ENCODE measurements around the gene CHST15.

The CHST15 gene

DNA sequence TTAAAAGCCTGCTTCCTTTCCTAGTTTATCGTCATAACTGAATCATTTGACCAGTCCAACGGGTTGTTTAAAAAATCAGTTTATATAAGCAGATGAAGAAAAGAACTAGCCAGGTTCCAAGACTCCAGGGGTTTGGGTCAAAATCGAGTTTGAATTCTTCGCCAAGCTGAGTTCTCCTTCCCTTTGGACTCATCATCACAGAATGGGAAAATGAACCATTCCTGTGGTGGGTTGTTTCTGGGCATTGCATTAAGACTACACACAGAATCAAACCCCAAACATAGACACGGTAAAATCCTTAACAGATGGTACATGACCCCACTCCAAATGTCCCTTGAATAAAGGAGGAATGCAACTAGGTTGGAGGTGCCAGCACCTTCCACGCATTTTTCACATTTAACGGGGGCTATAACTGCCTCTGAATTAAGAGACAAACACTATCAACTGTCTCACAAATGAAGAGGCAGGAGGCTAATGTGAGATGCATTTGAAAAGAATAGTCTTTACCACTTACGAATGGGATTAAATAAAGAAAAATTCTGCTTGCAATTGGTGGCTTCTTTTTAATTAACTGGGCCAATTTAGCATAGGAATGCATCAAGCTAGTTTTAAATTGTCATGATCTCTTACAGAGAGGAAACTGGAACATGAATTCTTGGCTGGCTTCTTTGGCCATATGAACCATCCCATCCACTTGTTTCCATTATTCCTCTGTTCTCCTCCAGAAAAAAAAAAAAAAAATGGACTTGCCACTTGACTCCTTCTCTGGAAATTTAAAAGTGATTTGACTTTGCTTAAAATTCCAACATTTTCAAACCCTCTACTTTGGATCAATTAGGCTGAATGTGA lies 61.1 kb downstream of the CHST15 start:
- H3K36me3 ChIP-seq = no peaks in the 10 kb centered on the region
- H3K9me3 ChIP-seq = no peaks in the 10 kb centered on the region
- no peaks in the 10 kb centered on the region for H3K27me3 ChIP-seq
- DNase-seq = no peak
- no peak overlapping the region for H3K4me3 ChIP-seq (ENCODE audit: low read depth, low read length)
- TF ChIP-seq, protein P1, sequence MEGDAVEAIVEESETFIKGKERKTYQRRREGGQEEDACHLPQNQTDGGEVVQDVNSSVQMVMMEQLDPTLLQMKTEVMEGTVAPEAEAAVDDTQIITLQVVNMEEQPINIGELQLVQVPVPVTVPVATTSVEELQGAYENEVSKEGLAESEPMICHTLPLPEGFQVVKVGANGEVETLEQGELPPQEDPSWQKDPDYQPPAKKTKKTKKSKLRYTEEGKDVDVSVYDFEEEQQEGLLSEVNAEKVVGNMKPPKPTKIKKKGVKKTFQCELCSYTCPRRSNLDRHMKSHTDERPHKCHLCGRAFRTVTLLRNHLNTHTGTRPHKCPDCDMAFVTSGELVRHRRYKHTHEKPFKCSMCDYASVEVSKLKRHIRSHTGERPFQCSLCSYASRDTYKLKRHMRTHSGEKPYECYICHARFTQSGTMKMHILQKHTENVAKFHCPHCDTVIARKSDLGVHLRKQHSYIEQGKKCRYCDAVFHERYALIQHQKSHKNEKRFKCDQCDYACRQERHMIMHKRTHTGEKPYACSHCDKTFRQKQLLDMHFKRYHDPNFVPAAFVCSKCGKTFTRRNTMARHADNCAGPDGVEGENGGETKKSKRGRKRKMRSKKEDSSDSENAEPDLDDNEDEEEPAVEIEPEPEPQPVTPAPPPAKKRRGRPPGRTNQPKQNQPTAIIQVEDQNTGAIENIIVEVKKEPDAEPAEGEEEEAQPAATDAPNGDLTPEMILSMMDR (IDR thresholded peaks at IDR 0.05; ENCODE audit: low read depth, low read length) = no peak
- no peaks in the 10 kb centered on the region for H3K4me1 ChIP-seq

- Histone ChIP-seq H3K4me1 (no peaks in the 10 kb centered on the region; the same call in 1 of the 2 replicates), H3K36me3 (no peaks in the 10 kb centered on the region), H3K4me3 (ENCODE audit: low read depth, low read length) (no peak overlapping the region), H3K27me3 (no peaks in the 10 kb centered on the region), H3K9me3 (no peaks in the 10 kb centered on the region)
- TF ChIP-seq, protein P1 (IDR thresholded peaks at IDR 0.05; ENCODE audit: low read depth, low read length) = no peak
- no peak for DNase-seq
Measured at GRCh38 chr10:124030492-124031110, 62.8 kb downstream of the CHST15 start.

DNA sequence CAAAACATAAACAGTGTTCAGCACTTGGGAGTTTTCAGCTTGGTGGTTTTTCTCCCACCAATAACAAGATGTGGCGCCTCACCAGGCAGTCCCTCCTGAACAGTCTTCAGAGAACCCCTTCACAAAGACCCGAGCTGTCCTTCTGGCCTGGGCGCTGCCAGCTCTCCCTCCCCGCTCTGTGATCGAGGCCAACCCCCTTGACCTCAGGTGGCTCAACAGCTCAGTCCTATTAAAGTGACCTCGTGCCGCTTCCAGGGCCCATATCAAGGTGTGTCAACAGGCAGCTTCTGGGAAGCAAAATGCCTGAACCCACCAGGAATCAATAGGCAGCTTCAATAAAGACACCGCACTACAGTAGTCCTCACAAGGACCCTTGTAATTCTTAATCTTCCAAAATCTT lies 63.3 kb downstream of the CHST15 start:
- H3K27me3 ChIP-seq = no peaks in the 10 kb centered on the region
- H3K36me3 ChIP-seq = no peaks in the 10 kb centered on the region
- H3K9me3 ChIP-seq = no peaks in the 10 kb centered on the region
- TF ChIP-seq, protein P1 (IDR thresholded peaks at IDR 0.05; ENCODE audit: low read depth, low read length) = no peak
- H3K4me3 ChIP-seq (ENCODE audit: low read depth, low read length) = no peak overlapping the region
- no peaks in the 10 kb centered on the region; the same call in 1 of the 2 replicates for H3K4me1 ChIP-seq
- DNase-seq = no peak

DNA sequence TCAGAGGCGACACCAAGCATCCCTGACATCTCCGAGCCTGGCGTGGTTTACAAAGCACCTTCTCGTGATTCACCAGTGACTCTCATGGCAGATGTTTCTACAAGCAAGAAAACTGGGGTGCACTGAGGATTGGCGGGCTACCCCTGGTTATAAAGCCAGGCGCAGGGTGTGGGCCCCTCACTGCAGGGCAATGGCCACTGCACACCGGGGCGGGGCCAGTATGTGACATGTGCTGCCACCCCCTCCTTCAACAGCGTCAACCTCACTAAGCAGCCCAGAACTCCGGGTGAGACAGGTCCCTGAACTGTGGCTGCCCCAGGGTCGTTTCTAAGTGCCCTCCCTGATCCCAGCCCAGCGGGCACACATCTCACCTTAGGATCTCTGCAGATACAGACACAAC lies 63.8 kb downstream of the CHST15 start:
- H3K9me3 ChIP-seq = no peaks in the 10 kb centered on the region

DNA sequence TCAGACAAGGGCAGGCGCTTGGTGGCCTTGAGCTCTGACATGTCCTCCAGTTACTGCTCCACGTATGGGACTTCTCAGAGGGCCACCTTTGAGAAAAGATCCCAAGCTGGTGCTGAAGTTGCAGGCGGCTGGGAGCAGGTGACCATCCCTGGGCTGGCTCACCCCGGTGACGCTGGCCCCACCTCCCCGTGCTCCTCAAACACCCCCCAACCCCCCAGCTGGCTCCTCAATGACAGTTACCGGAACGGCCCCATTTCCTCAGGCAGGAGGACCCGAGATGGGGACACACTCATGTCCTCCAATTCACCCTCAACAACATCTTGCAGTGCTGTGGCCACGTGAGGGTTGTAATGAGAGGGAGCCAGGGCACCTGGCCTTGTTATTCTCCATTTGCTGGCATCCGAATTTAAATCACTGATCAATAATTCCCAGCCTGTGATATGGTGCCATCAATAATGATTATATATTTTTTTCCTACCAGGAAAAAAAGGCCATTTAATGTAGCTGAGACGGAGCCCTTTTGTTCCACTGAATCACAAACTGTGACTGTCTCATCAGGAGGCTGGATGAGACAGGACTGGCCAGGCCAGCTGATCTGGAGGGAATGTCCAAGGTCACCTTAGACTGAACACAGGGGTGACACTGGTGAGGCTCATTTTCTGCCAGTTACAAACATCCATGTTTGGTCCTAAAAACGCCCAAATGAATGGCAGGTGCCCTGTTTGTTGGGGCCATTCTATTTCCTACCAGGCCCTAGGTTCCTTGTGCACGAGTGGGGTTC lies 64.5 kb downstream of the CHST15 start:
- TF ChIP-seq, protein P1 (IDR thresholded peaks at IDR 0.05; ENCODE audit: low read depth, low read length) = no peak
- Histone ChIP-seq H3K4me1 (no peaks in the 10 kb centered on the region; the same call in 1 of the 2 replicates), H3K36me3 (no peaks in the 10 kb centered on the region), H3K4me3 (ENCODE audit: low read depth, low read length) (no peak overlapping the region), H3K27me3 (no peaks in the 10 kb centered on the region), H3K9me3 (no peaks in the 10 kb centered on the region)
- no peak for DNase-seq

More for the DNA sequence above, 63.8 kb downstream of the CHST15 start:
- H3K4me1 ChIP-seq = no peaks in the 10 kb centered on the region; the same call in 1 of the 2 replicates
- H3K36me3 ChIP-seq = no peaks in the 10 kb centered on the region
- H3K27me3 ChIP-seq = no peaks in the 10 kb centered on the region
- H3K4me3 ChIP-seq (ENCODE audit: low read depth, low read length) = no peak overlapping the region
- TF ChIP-seq, protein P1 (IDR thresholded peaks at IDR 0.05; ENCODE audit: low read depth, low read length) = no peak
- no peak for DNase-seq

Data from BE2C (cell line).